Prostate gland (tissue), 2 donors: ENCODE measurements around the gene TNK2. TPM values are rescaled to one million over a fixed set of nuclear protein-coding genes. Genes with fewer than 3 reads are reported as not detected.
A peak's percentile ranks its signal among the peaks of the same experiment; 100 is the strongest.
"Not testable (repeated sequence)": the region's sequence is repeated elsewhere in the genome, so short reads cannot be mapped to it uniquely, and the experiment has no call there.

Experiments used
- DNase-seq: peaks from one replicate; pipeline ENCODE4 v3.0.0-alpha.2; 2019; ENCODE audit warnings: low spot score
- H3K27ac ChIP-seq, 2 donors: fragments of 200-600 bp; sonication (generic); 2 replicates each; pipeline ENCODE4 v1.5.1; 2017 to 2019
- H3K27me3 ChIP-seq: fragments of 200-600 bp; sonication (generic); replicated peaks from 2 replicates; pipeline ENCODE4 v1.5.1; 2019; ENCODE audit not compliant: insufficient read depth
- H3K36me3 ChIP-seq, 2 donors: fragments of 200-600 bp; sonication (generic); 1 replicate in 1 of 2; 2 replicates in 1 of 2; pipeline versions ENCODE4 v1.5.1 to v1.8.1; 2017 to 2019
- H3K4me1 ChIP-seq: fragments of 200-600 bp; sonication (generic); replicated peaks from 2 replicates; pipeline ENCODE4 v1.5.1; 2019
- H3K4me3 ChIP-seq, 2 donors: fragments of 200-600 bp; sonication (generic); 2 replicates each; pipeline ENCODE4 v1.5.1; 2017 to 2019
- H3K9me3 ChIP-seq: fragments of 200-600 bp; sonication (generic); 2 replicates; pipeline ENCODE4 v1.5.1; 2017
- POLR2A ChIP-seq: fragments of 450-650 bp; IDR thresholded peaks from one replicate; pipeline ENCODE4 v1.6.1; 2016; ENCODE audit warnings: antibody characterized with exemption, mild to moderate bottlenecking
- POLR2AphosphoS5 ChIP-seq: sonication (generic); formaldehyde crosslinking; IDR thresholded peaks from one replicate; pipeline ENCODE4 v1.6.1; 2017; ENCODE audit warnings: antibody characterized with exemption
- WGBS: methylation state at CpG from one replicate; pipeline ENCODE4 v1.1.5; 2018; 5-methylcytosine and 5-hydroxymethylcytosine counted together
- intact Hi-C: fragments of 100-400 bp; cut with DNase I; formaldehyde crosslinking; loops from one replicate; pipeline ENCODE4 v1.14.2; 2022
- total RNA-seq, 2 donors: library from RNA; depleted of rRNA; stranded (reverse); fragments of >200 nt; gene quantifications; one replicate each; pipeline ENCODE4 v1.1.0, GENCODE V29; 2016
- TF ChIP-seq, protein P1 (sequence below), 4 experiments: fragments of 200-600 bp in 2 of 4; fragments of 450-650 bp in 2 of 4; sonication (generic) in 2 of 4; IDR thresholded peaks; 1 replicate in 3 of 4; 2 replicates in 1 of 4; pipeline ENCODE4 v1.5.1; 2016 to 2019; ENCODE audit warnings: antibody characterized with exemption in 4 of 4, mild to moderate bottlenecking in 2 of 4, moderate library complexity in 2 of 4

The TNK2 gene
- total RNA-seq, 2 donors from 2014 or later: 34.9 to 100 TPM

DNA sequence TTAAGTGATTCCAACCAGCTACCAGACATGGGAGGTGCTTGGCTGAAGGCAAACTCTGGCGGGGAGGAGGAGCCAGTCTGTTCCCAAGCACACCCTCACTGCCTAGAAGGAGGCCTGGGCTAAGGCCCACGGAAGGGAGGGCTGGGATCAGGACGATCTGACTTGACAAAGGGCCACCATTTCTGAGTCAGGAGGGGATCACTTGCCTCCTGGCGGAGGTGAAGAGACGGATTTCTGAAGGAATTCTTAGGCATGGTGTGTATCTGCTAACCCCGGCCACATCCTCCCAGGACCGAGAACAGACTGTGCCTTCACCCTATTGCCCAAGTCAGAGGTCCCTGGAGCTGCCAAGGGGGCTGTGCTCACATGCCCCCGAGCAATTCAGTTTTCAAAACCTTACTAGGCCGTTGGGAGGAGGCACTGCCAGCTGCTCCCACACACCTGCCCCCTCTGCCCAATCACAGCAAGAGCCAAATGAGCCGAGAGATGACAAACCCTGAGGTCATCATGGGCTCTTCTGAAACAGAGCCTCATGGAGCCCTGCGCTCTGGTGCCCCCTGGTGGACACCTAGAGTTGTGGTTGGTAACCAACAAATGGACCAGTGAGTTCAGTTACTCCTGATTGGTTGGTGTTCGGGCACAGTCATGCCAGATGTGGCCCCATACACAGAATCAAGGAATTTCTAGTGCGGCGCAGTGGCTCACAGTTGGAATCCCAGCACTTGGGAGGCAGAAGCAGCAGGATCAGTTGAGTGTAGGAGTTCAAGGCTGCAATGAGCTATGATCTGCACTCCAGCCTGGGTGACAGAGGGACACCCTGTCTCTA is 6.5 kb upstream of the TNK2 start:
- peak overlapping the region; percentile 81 to 89 for H3K27ac ChIP-seq
- H3K4me1 ChIP-seq: peaks cover 21% of the 10 kb centered on the region
- peak; percentile 96 for DNase-seq
- no peaks in the 10 kb centered on the region for H3K27me3 ChIP-seq
- no peaks in the 10 kb centered on the region for H3K9me3 ChIP-seq
- no peak overlapping the region for H3K4me3 ChIP-seq
- 12% methylated on average over 14 of the region's 14 CpGs for WGBS
- TF ChIP-seq, protein P1, sequence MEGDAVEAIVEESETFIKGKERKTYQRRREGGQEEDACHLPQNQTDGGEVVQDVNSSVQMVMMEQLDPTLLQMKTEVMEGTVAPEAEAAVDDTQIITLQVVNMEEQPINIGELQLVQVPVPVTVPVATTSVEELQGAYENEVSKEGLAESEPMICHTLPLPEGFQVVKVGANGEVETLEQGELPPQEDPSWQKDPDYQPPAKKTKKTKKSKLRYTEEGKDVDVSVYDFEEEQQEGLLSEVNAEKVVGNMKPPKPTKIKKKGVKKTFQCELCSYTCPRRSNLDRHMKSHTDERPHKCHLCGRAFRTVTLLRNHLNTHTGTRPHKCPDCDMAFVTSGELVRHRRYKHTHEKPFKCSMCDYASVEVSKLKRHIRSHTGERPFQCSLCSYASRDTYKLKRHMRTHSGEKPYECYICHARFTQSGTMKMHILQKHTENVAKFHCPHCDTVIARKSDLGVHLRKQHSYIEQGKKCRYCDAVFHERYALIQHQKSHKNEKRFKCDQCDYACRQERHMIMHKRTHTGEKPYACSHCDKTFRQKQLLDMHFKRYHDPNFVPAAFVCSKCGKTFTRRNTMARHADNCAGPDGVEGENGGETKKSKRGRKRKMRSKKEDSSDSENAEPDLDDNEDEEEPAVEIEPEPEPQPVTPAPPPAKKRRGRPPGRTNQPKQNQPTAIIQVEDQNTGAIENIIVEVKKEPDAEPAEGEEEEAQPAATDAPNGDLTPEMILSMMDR (IDR thresholded peaks at IDR 0.05): peak; percentile 84 to 99 (median 98)
- TF ChIP-seq POLR2AphosphoS5 (peak; percentile 84), POLR2A (peak; percentile 42)
- intact Hi-C loops: loop anchor here (5.0 kb wide), 1 partner anchor 53 kb away; no protein-coding TSS in a partner anchor
- H3K36me3 ChIP-seq: no peaks in the 10 kb centered on the region

DNA sequence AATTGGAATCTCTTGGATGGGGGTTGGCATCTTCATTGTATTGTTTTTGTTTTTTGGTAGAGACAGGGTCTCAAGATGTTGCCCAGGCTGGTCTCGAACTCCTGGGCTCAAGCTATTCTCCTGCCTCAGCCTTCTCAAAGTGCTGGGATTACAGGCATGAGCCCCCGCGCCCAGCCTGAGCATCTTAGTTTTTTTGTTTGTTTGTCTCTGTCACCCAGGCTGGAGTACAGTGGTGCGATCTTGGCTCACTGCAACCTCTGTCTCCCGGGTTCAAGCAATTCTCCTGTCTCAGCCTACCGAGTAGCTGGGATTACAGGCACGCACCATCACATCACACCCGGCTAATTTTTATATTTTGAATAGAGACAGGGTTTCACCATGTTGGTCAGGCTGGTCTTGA is 5.8 kb upstream of the TNK2 start:
- H3K4me1 ChIP-seq: peaks cover 22% of the 10 kb centered on the region
- H3K36me3 ChIP-seq, H3K27me3 ChIP-seq, DNase-seq, H3K9me3 ChIP-seq, H3K4me3 ChIP-seq: not testable (repeated sequence)
- 73% methylated on average over 8 of the region's 8 CpGs for WGBS
- intact Hi-C loops: loop anchor here (5.0 kb wide), 1 partner anchor 52 kb away; no protein-coding TSS in a partner anchor
- H3K27ac ChIP-seq: peak overlapping the region; percentile 81 to 89

DNA sequence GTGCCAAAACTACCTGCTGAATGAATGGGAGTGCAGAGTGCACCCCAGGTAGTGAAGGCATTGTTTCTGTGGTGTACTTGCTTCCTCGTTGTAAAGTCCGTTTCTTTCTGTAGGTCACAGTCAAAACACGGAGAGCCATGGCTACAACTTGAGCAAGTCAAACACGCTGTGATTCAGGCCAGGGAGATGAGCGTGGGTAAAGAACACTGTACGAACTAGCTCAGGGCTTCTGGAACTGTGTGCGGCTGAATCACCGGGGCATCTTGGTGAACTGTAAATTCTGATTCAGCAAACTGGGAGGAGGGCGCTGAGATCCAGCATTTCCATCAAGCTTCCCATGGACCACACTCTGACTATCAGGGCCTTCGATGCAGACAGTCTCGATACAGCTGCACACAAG is 5.0 kb upstream of the TNK2 start:
- H3K4me1 ChIP-seq: peaks cover 22% of the 10 kb centered on the region
- whole genome bisulfite sequencing: 87% methylated on average over 11 of the region's 11 CpGs
- H3K36me3 ChIP-seq: no peaks in the 10 kb centered on the region
- no peaks in the 10 kb centered on the region for H3K27me3 ChIP-seq
- no peak for DNase-seq
- H3K27ac ChIP-seq: peak overlapping the region in 1 of 2 donors; percentile 81
- TF ChIP-seq POLR2AphosphoS5 (no peak), POLR2A (no peak)
- TF ChIP-seq, protein P1 (IDR thresholded peaks at IDR 0.05): no peak
- no peaks in the 10 kb centered on the region for H3K9me3 ChIP-seq
- intact Hi-C loops: loop anchor here (5.0 kb wide), 1 partner anchor 51 kb away; no protein-coding TSS in a partner anchor
- H3K4me3 ChIP-seq: no peak overlapping the region

DNA sequence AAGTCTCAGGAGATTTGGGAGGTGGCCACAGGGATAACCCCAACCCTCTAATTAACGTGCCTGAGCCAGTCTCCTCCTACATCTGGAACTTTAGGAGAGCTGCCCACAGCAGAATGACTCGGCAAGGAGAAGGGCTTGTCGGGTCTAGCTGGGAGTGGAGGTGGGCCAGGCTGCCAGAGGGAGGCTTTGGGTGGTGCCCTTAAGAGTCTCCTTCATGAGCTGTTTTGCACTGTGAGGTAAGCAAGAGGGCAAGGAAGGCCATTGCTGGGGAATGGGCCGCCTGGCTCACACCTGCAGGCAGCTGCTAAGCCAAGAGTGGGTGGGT is 3.6 kb upstream of the TNK2 start:
- Histone ChIP-seq H3K27me3 (no peaks in the 10 kb centered on the region), H3K27ac (peak overlapping the region; percentile 59 to 77), H3K36me3 (no peaks in the 10 kb centered on the region), H3K4me3 (no peak overlapping the region), H3K9me3 (no peaks in the 10 kb centered on the region), H3K4me1 (peaks cover 28% of the 10 kb centered on the region)
- 46% methylated on average over 4 of the region's 4 CpGs for WGBS
- TF ChIP-seq, protein P1 (IDR thresholded peaks at IDR 0.05): no peak
- TF ChIP-seq POLR2A (peak; percentile 28), POLR2AphosphoS5 (peak; percentile 57)
- peak; percentile 66 for DNase-seq
- intact Hi-C loops: loop anchor here (5.0 kb wide), 1 partner anchor 50 kb away; no protein-coding TSS in a partner anchor

DNA sequence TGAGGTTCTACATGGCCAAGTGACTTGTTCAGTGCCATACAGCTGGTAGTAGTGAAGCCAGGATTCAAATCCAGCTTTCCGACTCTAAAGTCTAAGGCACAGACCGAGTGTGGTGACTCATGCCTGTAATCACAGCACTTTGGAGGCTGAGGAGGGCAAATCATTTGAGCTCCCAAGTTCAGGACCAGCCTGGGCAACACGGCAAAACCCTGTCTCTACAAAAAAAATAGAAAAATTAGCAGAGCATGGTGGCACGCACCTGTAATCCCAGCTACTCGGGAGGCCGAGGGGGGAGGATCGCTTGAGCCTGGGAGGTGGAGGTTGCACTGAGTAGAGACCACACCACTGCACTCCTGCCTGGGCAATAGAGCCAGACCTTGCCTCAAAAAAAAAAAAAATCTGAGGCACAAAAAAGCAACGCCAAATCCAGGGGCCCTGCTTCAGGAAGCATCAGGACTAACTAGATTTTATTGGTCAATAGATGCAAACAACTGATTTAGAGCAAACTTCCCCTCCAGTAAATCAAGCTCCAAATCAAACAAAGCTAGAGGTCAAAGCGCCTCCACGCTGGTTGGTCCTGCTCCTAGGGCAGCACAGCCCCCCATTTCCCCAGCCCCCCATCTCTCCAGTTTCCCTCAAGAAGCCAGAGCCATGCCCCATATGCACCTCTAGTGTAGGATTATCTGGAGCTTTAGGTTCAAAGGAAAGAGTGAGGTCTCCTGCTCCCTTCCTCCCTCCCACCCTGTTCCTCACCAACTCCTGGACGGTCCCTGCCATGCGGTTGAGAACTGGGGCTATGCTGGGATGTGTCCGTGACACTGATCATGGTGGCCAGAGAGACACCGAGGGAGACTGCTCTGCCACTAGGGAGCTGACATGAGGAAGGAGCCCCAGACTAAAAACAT is 2.9 kb upstream of the TNK2 start:
- intact Hi-C loops: loop anchor here (5.0 kb wide), 1 partner anchor 49 kb away; no protein-coding TSS in a partner anchor
- TF ChIP-seq, protein P1 (IDR thresholded peaks at IDR 0.05): no peak
- TF ChIP-seq POLR2A: no peak
- no peak for TF ChIP-seq POLR2AphosphoS5
- Histone ChIP-seq H3K27me3 (no peaks in the 10 kb centered on the region), H3K9me3 (no peaks in the 10 kb centered on the region), H3K27ac (peak overlapping the region; percentile 77 to 80), H3K4me3 (no peak overlapping the region), H3K4me1 (peaks cover 28% of the 10 kb centered on the region), H3K36me3 (no peaks in the 10 kb centered on the region)
- WGBS: 65% methylated on average over 14 of the region's 14 CpGs
- no peak for DNase-seq
